Trophoblast cell (in vitro differentiated cells and primary cell): ENCODE data around the gene TNKS2.

Experiments
- DNase-seq, 2 donors: peaks; one replicate each; pipeline ENCODE4 v3.0.0-alpha.2; 2016
- H2AFZ ChIP-seq: 2 replicates; pipeline ENCODE4 v1.6.1; 2013; ENCODE audit warnings: low read length, moderate library complexity, mild to moderate bottlenecking; ENCODE audit not compliant: insufficient read depth, poor library complexity
- H2AK5ac ChIP-seq: 2 replicates; pipeline ENCODE4 v1.6.1; 2013; ENCODE audit warnings: mild to moderate bottlenecking, low read length
- H2BK120ac ChIP-seq: 2 replicates; pipeline ENCODE4 v1.6.1; 2013; ENCODE audit warnings: low read length, mild to moderate bottlenecking, moderate library complexity; ENCODE audit not compliant: insufficient read depth, poor library complexity
- H2BK12ac ChIP-seq: 2 replicates; pipeline ENCODE4 v1.6.1; 2013; ENCODE audit warnings: mild to moderate bottlenecking, low read length, moderate library complexity
- H2BK5ac ChIP-seq: 2 replicates; pipeline ENCODE4 v1.6.1; 2013; ENCODE audit warnings: low read length, low read depth, moderate library complexity, mild to moderate bottlenecking; ENCODE audit not compliant: poor library complexity
- H3K14ac ChIP-seq: 2 replicates; pipeline ENCODE4 v1.6.1; 2013; ENCODE audit warnings: mild to moderate bottlenecking, low read length
- H3K18ac ChIP-seq: 2 replicates; pipeline ENCODE4 v1.6.1; 2013; ENCODE audit warnings: mild to moderate bottlenecking, low read length
- H3K23ac ChIP-seq: 2 replicates; pipeline ENCODE4 v1.6.1; 2013; ENCODE audit warnings: low read length
- H3K27ac ChIP-seq: 2 replicates; pipeline ENCODE4 v1.5.1; 2013; ENCODE audit warnings: low read depth, mild to moderate bottlenecking, inconsistent platforms, low read length, moderate library complexity
- H3K27me3 ChIP-seq: 2 replicates; pipeline ENCODE4 v1.6.1; 2013; ENCODE audit warnings: inconsistent platforms, mild to moderate bottlenecking, low read length, moderate library complexity; ENCODE audit not compliant: insufficient read depth
- H3K36me3 ChIP-seq, 2 experiments: 1 replicate in 1 of 2; 2 replicates in 1 of 2; pipeline ENCODE4 v1.6.1; 2013; ENCODE audit warnings: low read length in 2 of 2, mild to moderate bottlenecking in 2 of 2, moderate library complexity in 1 of 2; ENCODE audit not compliant: insufficient read depth in 2 of 2, control insufficient read depth in 1 of 2
- H3K4ac ChIP-seq: 2 replicates; pipeline ENCODE4 v1.6.1; 2013; ENCODE audit warnings: low read depth, mild to moderate bottlenecking, low read length, moderate library complexity
- H3K4me1 ChIP-seq, 2 experiments: 1 replicate in 1 of 2; 2 replicates in 1 of 2; pipeline ENCODE4 v1.6.1; 2013; ENCODE audit warnings: low read length in 2 of 2, mild to moderate bottlenecking in 2 of 2, moderate library complexity in 1 of 2; ENCODE audit not compliant: insufficient read depth in 2 of 2, control insufficient read depth in 1 of 2
- H3K4me2 ChIP-seq: 2 replicates; pipeline ENCODE4 v1.6.1; 2013; ENCODE audit warnings: inconsistent platforms, mild to moderate bottlenecking, low read length, moderate library complexity
- H3K4me3 ChIP-seq: 2 replicates; pipeline ENCODE4 v1.5.1; 2013; ENCODE audit warnings: mild to moderate bottlenecking, low read depth, low read length, inconsistent platforms
- H3K79me1 ChIP-seq: one replicate; pipeline ENCODE4 v1.6.1; 2013; ENCODE audit warnings: low read length
- H3K79me2 ChIP-seq: 2 replicates; pipeline ENCODE4 v1.6.1; 2013; ENCODE audit warnings: low read length, mild to moderate bottlenecking; ENCODE audit not compliant: control insufficient read depth, insufficient read depth, poor library complexity
- H3K9ac ChIP-seq: 2 replicates; pipeline ENCODE4 v1.6.1; 2013; ENCODE audit warnings: mild to moderate bottlenecking, low read length
- H3K9me3 ChIP-seq: 2 replicates; pipeline ENCODE4 v1.6.1; 2013; ENCODE audit warnings: low read depth, mild to moderate bottlenecking, control low read depth, inconsistent platforms, low read length; ENCODE audit not compliant: insufficient read depth
- H4K12ac ChIP-seq: 2 replicates; pipeline ENCODE4 v1.6.1; 2013; ENCODE audit warnings: low read depth, mild to moderate bottlenecking, low read length, moderate library complexity
- H4K8ac ChIP-seq: 2 replicates; pipeline ENCODE4 v1.6.1; 2013; ENCODE audit warnings: low read depth, mild to moderate bottlenecking, low read length, moderate library complexity
- H4K91ac ChIP-seq: one replicate; pipeline ENCODE4 v1.6.1; 2013; ENCODE audit warnings: low read depth, mild to moderate bottlenecking, low read length, moderate library complexity
- WGBS: extraction: QIAGEN DNeasy Blood & Tissue Kit; methylation state at CpG from one replicate; pipeline ENCODE4 v1.1.7; 2013; ENCODE audit warnings: missing lambda C conversion rate; ENCODE audit not compliant: insufficient read length, insufficient coverage; ENCODE audit errors: extremely low coverage; 5-methylcytosine and 5-hydroxymethylcytosine counted together

Gene TNKS2

DNA sequence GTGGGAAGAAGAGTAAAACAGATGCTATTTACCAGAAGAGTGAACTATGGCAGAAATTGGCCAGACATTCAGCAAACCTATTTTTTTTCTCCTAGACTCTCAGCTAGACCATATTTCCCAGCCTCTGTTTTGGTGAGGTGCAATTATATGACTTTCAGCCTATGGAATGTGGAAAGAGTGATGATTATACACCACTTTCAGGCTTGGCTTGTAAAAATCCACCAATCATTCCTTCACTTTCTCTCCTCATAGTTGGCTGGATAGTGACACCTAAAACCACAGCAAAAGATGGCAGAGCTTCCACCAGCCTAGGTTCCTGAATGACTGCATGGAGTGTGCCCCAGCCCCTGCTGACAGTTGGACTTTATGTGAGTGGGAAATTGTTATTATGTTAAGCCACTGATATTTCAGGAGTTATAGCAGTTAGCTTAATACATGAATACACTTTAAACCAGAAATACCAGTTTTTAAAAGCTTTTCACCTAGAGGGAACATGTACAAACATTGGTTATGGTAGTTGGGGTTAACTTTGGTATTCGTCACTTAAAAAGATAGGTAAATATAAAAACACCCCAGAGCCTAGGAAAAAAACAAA lies 19.1 kb upstream of the TNKS2 start:
- peak; percentile 46 to 83 for DNase-seq
- no peak overlapping the region for H4K91ac ChIP-seq
- H2AFZ ChIP-seq = no peak overlapping the region
- H3K4ac ChIP-seq = no peak overlapping the region
- H3K27ac ChIP-seq = peak overlapping the region; percentile 64
- no peak overlapping the region for H3K9ac ChIP-seq
- no peak overlapping the region for H3K4me3 ChIP-seq
- H2BK5ac ChIP-seq = peak overlapping the region; percentile 26
- H3K36me3 ChIP-seq = no peaks in the 10 kb centered on the region
- no peak overlapping the region for H2AK5ac ChIP-seq
- no peak overlapping the region for H3K14ac ChIP-seq
- H3K23ac ChIP-seq = no peak overlapping the region
- H3K27me3 ChIP-seq = no peaks in the 10 kb centered on the region
- H3K18ac ChIP-seq = no peak overlapping the region
- H2BK120ac ChIP-seq = no peak overlapping the region
- peak overlapping the region; percentile 9 for H4K8ac ChIP-seq
- no peak overlapping the region for H4K12ac ChIP-seq
- peaks cover 2% of the 10 kb centered on the region for H3K79me1 ChIP-seq
- no CpG with 5 or more reads among the region's 1 CpG for WGBS
- H3K4me1 ChIP-seq = peaks cover 5 to 6% of the 10 kb centered on the region in 2 experiments
- no peaks in the 10 kb centered on the region for H3K79me2 ChIP-seq
- H3K9me3 ChIP-seq = no peaks in the 10 kb centered on the region
- H3K4me2 ChIP-seq = peak overlapping the region; percentile 24
- H2BK12ac ChIP-seq = no peak overlapping the region

- no peak overlapping the region for H3K4ac ChIP-seq
- no CpG with 5 or more reads among the region's 1 CpG for WGBS
- H3K9ac ChIP-seq = peak overlapping the region; percentile 8
These were observed 15.7 kb upstream of the TNKS2 start for GRCh38 chr10:91782539-91782938.

GRCh38 chr10:91785830-91786229 lies 12.4 kb upstream of the TNKS2 start:
- no peak overlapping the region for H3K4me2 ChIP-seq
- H3K36me3 ChIP-seq = no peaks in the 10 kb centered on the region
- H4K8ac ChIP-seq = no peak overlapping the region
- no peak overlapping the region for H3K27ac ChIP-seq
- no peak overlapping the region for H3K9ac ChIP-seq
- no peaks in the 10 kb centered on the region for H3K9me3 ChIP-seq
- H3K27me3 ChIP-seq = no peaks in the 10 kb centered on the region
- H2BK5ac ChIP-seq = no peak overlapping the region
- no peak overlapping the region for H4K91ac ChIP-seq
- H2BK12ac ChIP-seq = no peak overlapping the region
- H3K18ac ChIP-seq = no peak overlapping the region
- no peak overlapping the region for H3K23ac ChIP-seq
- no peaks in the 10 kb centered on the region for H3K79me1 ChIP-seq
- no peak for DNase-seq
- no CpG with 5 or more reads among the region's 1 CpG for WGBS
- peaks cover 0 to 5% of the 10 kb centered on the region in 2 experiments for H3K4me1 ChIP-seq
- no peak overlapping the region for H3K4me3 ChIP-seq
- no peaks in the 10 kb centered on the region for H3K79me2 ChIP-seq
- no peak overlapping the region for H4K12ac ChIP-seq
- no peak overlapping the region for H2AFZ ChIP-seq
- H2BK120ac ChIP-seq = no peak overlapping the region
- H2AK5ac ChIP-seq = no peak overlapping the region
- H3K14ac ChIP-seq = no peak overlapping the region
- H3K4ac ChIP-seq = no peak overlapping the region

More at GRCh38 chr10:91782539-91782938, 15.7 kb upstream of the TNKS2 start:
- Histone ChIP-seq H3K4me1 (peaks cover 2 to 6% of the 10 kb centered on the region in 2 experiments), H2BK5ac (no peak overlapping the region), H3K14ac (no peak overlapping the region), H4K12ac (no peak overlapping the region), H4K91ac (no peak overlapping the region), H3K18ac (no peak overlapping the region), H2AK5ac (no peak overlapping the region), H3K4me3 (no peak overlapping the region), H3K27ac (no peak overlapping the region), H3K36me3 (no peaks in the 10 kb centered on the region), H3K79me2 (no peaks in the 10 kb centered on the region), H3K9me3 (no peaks in the 10 kb centered on the region), H2AFZ (no peak overlapping the region), H3K79me1 (peaks cover 2% of the 10 kb centered on the region), H3K4me2 (no peak overlapping the region), H3K23ac (no peak overlapping the region), H2BK12ac (no peak overlapping the region), H3K27me3 (no peaks in the 10 kb centered on the region), H4K8ac (no peak overlapping the region), H2BK120ac (no peak overlapping the region)
- DNase-seq = no peak

GRCh38 chr10:91787258-91787657 lies 11.0 kb upstream of the TNKS2 start:
- Histone ChIP-seq H3K9ac (no peak overlapping the region), H3K14ac (no peak overlapping the region), H3K27me3 (no peaks in the 10 kb centered on the region), H3K18ac (no peak overlapping the region), H2AFZ (no peak overlapping the region), H3K36me3 (no peaks in the 10 kb centered on the region), H2BK12ac (no peak overlapping the region), H3K4me3 (no peak overlapping the region), H2AK5ac (no peak overlapping the region), H3K27ac (no peak overlapping the region), H3K4me2 (no peak overlapping the region), H3K23ac (no peak overlapping the region), H3K4me1 (peaks cover 0 to 5% of the 10 kb centered on the region in 2 experiments), H2BK120ac (no peak overlapping the region), H2BK5ac (no peak overlapping the region), H3K79me2 (no peaks in the 10 kb centered on the region), H4K91ac (no peak overlapping the region), H3K9me3 (no peaks in the 10 kb centered on the region), H4K12ac (no peak overlapping the region), H4K8ac (no peak overlapping the region), H3K79me1 (no peaks in the 10 kb centered on the region), H3K4ac (no peak overlapping the region)
- DNase-seq = no peak
- WGBS = no CpG with 5 or more reads among the region's 2 CpGs
